ENCODE data around the gene DIPK1C. TPM values are rescaled to one million over a fixed set of nuclear protein-coding genes. Genes with fewer than 3 reads are reported as not detected.
A peak's percentile ranks its signal among the peaks of the same experiment; 100 is the strongest.

The DIPK1C gene
- total RNA-seq, 1 donor from 2014 or later = not detected

DNA sequence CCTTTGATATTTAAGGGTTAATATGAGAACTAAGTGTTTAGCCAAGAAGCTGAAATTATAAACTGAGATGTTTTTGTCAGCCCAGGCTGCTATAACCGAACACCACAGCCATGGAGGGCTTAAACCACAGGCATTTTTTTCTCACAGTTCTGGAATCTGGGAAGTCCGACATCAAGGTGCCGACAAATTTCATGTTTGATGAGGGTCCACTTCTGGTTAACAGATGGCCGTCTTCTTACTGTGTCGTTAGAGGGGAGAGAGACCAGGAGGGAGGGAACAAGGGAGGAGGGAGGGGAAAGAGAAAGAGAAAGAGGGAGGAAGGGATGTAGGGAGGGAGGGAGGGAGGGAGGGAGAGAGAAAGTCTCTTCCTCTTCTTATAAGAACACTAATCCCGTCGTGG lies 32.6 kb upstream of the DIPK1C start:
- H3K9me3 ChIP-seq = no peaks in the 10 kb centered on the region
- ATAC-seq (no peak), DNase-seq (no peak)
- intact Hi-C loops (cut with DNase I) = no loop called here
- H3K36me3 ChIP-seq = no peaks in the 10 kb centered on the region
- H3K27ac ChIP-seq = no peak overlapping the region
- no peak overlapping the region for H3K4me3 ChIP-seq
- H3K4me1 ChIP-seq = no peaks in the 10 kb centered on the region
- TF ChIP-seq, protein P1, sequence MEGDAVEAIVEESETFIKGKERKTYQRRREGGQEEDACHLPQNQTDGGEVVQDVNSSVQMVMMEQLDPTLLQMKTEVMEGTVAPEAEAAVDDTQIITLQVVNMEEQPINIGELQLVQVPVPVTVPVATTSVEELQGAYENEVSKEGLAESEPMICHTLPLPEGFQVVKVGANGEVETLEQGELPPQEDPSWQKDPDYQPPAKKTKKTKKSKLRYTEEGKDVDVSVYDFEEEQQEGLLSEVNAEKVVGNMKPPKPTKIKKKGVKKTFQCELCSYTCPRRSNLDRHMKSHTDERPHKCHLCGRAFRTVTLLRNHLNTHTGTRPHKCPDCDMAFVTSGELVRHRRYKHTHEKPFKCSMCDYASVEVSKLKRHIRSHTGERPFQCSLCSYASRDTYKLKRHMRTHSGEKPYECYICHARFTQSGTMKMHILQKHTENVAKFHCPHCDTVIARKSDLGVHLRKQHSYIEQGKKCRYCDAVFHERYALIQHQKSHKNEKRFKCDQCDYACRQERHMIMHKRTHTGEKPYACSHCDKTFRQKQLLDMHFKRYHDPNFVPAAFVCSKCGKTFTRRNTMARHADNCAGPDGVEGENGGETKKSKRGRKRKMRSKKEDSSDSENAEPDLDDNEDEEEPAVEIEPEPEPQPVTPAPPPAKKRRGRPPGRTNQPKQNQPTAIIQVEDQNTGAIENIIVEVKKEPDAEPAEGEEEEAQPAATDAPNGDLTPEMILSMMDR (IDR thresholded peaks at IDR 0.05) = no peak
- no peaks in the 10 kb centered on the region for H3K27me3 ChIP-seq (ENCODE audit: low read depth)

DNA sequence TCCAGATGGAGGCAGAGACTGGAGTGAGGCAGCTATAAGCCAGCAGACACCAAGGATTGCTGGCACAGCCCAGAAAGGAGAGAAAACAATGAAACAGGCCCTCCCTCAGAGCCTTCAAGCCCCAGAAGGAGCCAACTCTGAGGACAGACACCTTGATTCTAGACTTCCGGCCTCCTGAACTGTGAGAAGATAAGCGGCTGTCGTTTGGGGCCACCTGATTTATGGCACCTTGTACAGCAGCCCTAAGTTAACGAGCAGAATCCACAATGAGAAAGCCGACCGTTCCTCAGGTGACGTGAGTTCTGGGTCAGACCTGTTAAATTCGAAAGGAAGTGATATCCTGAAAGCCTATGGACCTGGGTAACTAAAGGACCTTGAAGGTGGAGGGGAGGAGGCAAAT lies 31.8 kb upstream of the DIPK1C start:
- Histone ChIP-seq H3K36me3 (no peaks in the 10 kb centered on the region), H3K27ac (no peak overlapping the region), H3K9me3 (no peaks in the 10 kb centered on the region), H3K4me1 (no peaks in the 10 kb centered on the region), H3K4me3 (no peak overlapping the region), H3K27me3 (ENCODE audit: low read depth) (no peaks in the 10 kb centered on the region)
- TF ChIP-seq, protein P1 (IDR thresholded peaks at IDR 0.05) = no peak
- DNase-seq (no peak), ATAC-seq (no peak)
- intact Hi-C loops (cut with DNase I) = no loop called here

DNA sequence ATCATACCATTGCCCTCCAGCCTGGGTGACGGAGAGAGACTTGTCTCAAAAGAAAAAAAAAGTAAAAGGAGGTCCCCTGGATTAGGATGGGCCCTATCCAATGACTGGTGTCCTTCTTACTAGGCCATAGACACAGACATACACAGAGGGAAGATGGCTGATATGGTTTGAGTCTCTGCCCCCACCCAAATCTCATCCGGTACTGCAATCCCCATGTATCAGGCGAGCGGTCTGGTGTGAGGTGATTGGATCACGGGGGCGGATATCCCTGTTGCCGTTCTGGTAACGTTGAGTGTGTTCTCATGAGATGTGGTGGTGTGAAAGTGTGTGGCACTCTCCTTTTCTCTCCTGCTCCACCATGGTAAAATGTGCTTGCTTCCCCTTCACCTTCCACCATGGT lies 31.2 kb upstream of the DIPK1C start:
- Histone ChIP-seq H3K36me3 (no peaks in the 10 kb centered on the region), H3K27ac (no peak overlapping the region), H3K27me3 (ENCODE audit: low read depth) (no peaks in the 10 kb centered on the region), H3K9me3 (no peaks in the 10 kb centered on the region), H3K4me3 (no peak overlapping the region), H3K4me1 (no peaks in the 10 kb centered on the region)
- ATAC-seq (no peak), DNase-seq (no peak)
- TF ChIP-seq, protein P1 (IDR thresholded peaks at IDR 0.05) = no peak
- intact Hi-C loops (cut with DNase I) = no loop called here

DNA sequence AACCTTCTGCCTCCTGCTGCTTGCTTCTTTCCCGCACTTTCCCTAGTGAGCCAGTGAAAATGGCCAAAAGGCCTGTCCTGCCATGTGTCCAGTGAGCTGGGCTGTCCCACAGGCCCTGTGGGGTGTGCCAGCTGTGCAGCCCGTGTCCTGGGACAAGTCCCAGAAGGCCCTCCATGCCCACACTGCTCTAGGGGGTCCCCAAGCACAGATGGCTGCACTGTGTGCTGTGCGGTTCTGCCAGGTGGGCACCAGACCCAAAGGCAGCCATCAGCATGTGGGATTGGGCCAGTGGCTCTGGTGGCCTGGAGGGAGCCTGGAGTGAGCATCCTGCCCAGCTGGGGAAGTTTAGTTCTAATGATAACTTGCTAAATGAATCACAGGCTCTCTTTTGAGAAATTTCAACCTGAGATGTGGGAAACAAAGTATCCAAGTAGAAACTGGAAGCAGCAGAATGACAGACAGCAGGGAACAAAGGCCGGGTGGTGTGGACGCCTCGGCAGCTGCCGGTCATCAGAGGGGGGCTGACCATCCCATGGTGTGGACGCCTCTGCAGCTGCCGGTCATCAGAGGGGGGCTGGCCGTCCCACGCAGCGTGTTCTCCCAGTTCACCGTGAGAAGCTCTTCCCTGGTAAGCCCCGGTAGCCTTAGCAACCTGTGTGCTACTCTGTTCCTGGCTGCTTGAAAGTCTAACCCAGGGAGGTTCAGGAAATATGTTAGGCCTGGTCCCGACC lies 29.2 kb upstream of the DIPK1C start:
- intact Hi-C loops (cut with DNase I) = no loop called here
- Histone ChIP-seq H3K4me1 (no peaks in the 10 kb centered on the region), H3K27me3 (ENCODE audit: low read depth) (no peaks in the 10 kb centered on the region), H3K9me3 (no peaks in the 10 kb centered on the region), H3K36me3 (no peaks in the 10 kb centered on the region), H3K4me3 (no peak overlapping the region), H3K27ac (no peak overlapping the region)
- peak in 1 of 2 donors; percentile 17 for ATAC-seq
- TF ChIP-seq, protein P1 (IDR thresholded peaks at IDR 0.05) = no peak
- DNase-seq = no peak

DNA sequence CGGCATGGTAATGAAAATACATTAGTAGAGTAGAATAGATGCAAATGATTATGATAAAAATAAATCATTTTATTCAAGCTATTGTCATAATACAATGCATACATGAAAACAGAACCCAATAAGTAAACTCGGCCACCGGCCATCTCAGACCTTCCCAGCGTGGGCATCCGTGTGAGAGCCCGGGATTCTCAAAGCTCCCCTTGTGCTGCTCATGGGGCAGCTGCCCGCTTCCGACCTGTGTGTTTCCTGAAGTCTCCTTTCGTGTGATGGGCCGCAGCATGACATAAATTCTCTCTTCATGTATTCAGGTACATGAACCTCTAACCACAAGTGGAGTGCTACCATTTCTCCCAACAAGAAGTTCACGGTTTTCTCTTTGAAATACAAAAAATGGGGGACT lies 25.6 kb upstream of the DIPK1C start:
- intact Hi-C loops (cut with DNase I) = no loop called here
- Histone ChIP-seq H3K4me3 (no peak overlapping the region), H3K4me1 (no peaks in the 10 kb centered on the region), H3K36me3 (no peaks in the 10 kb centered on the region), H3K27me3 (ENCODE audit: low read depth) (no peaks in the 10 kb centered on the region), H3K27ac (no peak overlapping the region), H3K9me3 (no peaks in the 10 kb centered on the region)
- TF ChIP-seq, protein P1 (IDR thresholded peaks at IDR 0.05) = no peak
- DNase-seq = no peak
- no peak for ATAC-seq

All from lower lobe of right lung (tissue), 2 donors.